WERI-Rb-1 (cell line): Measurements from ENCODE around the gene ELF1.

Experiments used
- DNase-seq: peaks from one replicate; pipeline ENCODE4 v3.0.0-alpha.2; 2020
- H3K27ac ChIP-seq: fragments of 250-450 bp; sonication (Bioruptor Pico); 2 replicates; pipeline ENCODE4 v1.5.1; 2020; ENCODE audit warnings: mild to moderate bottlenecking, moderate library complexity
- H3K27me3 ChIP-seq: fragments of 250-450 bp; sonication (Bioruptor Pico); 2 replicates; pipeline ENCODE4 v1.5.1; 2021; ENCODE audit warnings: mild to moderate bottlenecking, low read depth, moderate library complexity; ENCODE audit not compliant: insufficient read depth, severe bottlenecking
- H3K36me3 ChIP-seq: fragments of 250-450 bp; sonication (Bioruptor Pico); 2 replicates; pipeline ENCODE4 v1.5.1; 2020; ENCODE audit warnings: mild to moderate bottlenecking, moderate library complexity
- H3K4me3 ChIP-seq: 2 replicates; pipeline ENCODE4 v1.5.1; 2011; ENCODE audit warnings: low read depth, mild to moderate bottlenecking, control low read depth, low read length
- H3K9me3 ChIP-seq: fragments of 250-450 bp; sonication (Bioruptor Pico); 2 replicates; pipeline ENCODE4 v1.5.1; 2021; ENCODE audit warnings: mild to moderate bottlenecking, moderate library complexity; ENCODE audit not compliant: severe bottlenecking
- TF ChIP-seq, protein P1 (sequence below): IDR thresholded peaks from 2 replicates; pipeline ENCODE4 v1.5.1; 2011; ENCODE audit warnings: low read depth, mild to moderate bottlenecking, control low read depth, inconsistent platforms, low read length

Gene ELF1

DNA sequence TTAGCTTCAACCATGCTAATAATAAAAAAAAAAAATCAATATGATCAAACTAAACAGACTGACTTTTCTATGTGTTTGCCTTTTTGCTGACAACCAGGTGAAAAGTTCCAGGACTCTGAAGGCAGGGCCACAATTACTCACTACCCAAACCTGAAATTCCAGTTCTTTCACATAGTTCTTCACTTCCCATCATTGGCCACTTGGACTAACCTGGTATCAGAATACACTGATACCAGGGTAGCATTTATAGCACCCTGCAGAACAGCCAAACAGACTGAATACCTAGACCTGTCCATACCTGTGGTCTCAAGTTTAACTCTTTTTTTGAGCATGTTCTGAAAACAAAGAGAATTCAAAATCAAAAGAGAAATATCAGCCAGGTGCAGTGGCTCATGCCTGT is 25.1 kb downstream of the ELF1 start:
- Histone ChIP-seq H3K27me3 (no peaks in the 10 kb centered on the region), H3K4me3 (no peak overlapping the region), H3K9me3 (no peaks in the 10 kb centered on the region), H3K27ac (no peak overlapping the region), H3K36me3 (no peaks in the 10 kb centered on the region)
- no peak for DNase-seq
- TF ChIP-seq, protein P1, sequence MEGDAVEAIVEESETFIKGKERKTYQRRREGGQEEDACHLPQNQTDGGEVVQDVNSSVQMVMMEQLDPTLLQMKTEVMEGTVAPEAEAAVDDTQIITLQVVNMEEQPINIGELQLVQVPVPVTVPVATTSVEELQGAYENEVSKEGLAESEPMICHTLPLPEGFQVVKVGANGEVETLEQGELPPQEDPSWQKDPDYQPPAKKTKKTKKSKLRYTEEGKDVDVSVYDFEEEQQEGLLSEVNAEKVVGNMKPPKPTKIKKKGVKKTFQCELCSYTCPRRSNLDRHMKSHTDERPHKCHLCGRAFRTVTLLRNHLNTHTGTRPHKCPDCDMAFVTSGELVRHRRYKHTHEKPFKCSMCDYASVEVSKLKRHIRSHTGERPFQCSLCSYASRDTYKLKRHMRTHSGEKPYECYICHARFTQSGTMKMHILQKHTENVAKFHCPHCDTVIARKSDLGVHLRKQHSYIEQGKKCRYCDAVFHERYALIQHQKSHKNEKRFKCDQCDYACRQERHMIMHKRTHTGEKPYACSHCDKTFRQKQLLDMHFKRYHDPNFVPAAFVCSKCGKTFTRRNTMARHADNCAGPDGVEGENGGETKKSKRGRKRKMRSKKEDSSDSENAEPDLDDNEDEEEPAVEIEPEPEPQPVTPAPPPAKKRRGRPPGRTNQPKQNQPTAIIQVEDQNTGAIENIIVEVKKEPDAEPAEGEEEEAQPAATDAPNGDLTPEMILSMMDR, result no peak

DNA sequence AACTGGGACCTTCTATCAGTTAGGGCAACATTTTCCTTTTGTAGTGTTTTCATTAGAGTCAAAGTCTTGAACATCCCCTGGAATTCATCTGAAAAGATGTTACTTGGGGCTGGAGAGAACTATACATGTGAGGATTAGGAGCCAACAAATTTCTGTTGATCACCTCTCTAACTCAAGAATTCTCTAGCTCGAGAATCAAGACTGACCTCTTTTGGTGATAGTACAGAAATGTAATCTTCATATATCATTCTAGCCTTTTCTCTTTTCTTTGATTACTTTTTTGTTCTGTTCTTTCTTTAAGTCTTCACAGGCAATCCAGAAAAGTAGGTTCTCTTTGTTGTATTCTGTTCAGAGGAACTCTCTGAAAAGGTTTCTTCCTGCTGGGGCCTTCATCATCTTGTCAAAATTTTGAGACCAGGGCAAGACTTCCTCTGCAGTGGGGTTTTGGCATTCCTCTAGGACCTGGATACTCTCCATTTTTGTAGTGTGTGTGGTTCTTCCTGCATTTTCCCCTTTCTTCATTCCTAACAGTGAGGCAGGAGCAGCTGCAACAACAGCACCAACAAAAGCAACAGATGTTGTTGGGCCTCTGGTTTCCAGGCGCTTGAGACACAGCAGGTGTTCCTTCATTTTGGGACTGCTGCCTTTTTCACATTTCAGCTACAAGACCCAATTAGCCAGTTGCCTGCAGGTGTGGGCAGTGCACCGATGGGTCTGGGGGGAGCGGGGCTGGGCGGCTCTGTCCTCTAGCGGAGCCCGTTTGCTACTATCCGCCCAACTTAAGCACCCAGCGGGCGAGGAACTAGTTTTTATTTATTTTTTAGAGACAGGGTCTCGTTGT is 26.2 kb downstream of the ELF1 start:
- no peaks in the 10 kb centered on the region for H3K27me3 ChIP-seq
- TF ChIP-seq, protein P1, result no peak
- no peaks in the 10 kb centered on the region for H3K9me3 ChIP-seq
- no peak overlapping the region for H3K4me3 ChIP-seq
- H3K36me3 ChIP-seq, result no peaks in the 10 kb centered on the region
- H3K27ac ChIP-seq, result no peak overlapping the region
- DNase-seq, result no peak

DNA sequence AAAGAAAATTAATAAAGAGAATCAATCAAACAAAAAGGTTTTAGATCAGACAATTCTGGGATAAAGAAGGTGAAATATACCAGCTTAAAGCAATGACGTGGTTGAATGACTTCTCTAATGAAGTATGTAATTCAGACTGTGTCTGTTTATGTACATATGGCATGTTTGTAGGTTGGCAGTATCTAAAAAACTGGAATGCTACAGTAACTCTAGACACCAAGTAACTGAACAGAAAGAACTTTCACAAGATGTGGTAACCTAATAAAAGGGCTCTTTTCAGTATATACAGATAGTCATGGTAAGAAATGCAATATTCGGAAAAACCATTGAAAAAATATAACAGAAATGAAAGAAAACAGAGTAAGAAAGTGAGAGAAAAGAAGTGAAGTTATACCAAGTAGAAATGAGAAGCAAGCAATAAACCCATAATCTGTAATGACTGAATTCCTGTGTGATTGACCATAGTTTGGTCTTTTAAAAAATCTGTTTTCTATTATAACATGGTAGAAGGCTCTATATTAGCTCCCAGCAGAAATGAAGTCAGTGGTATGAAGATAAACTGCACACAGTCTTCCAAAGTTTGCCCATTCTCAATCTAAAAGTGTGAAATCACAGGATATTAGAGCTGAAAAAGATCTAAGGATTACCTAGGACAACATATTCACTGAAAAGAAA is 31.4 kb downstream of the ELF1 start:
- TF ChIP-seq, protein P1, result no peak
- no peak for DNase-seq
- Histone ChIP-seq H3K4me3 (no peak overlapping the region), H3K36me3 (no peaks in the 10 kb centered on the region), H3K9me3 (no peaks in the 10 kb centered on the region), H3K27ac (no peak overlapping the region), H3K27me3 (no peaks in the 10 kb centered on the region)

DNA sequence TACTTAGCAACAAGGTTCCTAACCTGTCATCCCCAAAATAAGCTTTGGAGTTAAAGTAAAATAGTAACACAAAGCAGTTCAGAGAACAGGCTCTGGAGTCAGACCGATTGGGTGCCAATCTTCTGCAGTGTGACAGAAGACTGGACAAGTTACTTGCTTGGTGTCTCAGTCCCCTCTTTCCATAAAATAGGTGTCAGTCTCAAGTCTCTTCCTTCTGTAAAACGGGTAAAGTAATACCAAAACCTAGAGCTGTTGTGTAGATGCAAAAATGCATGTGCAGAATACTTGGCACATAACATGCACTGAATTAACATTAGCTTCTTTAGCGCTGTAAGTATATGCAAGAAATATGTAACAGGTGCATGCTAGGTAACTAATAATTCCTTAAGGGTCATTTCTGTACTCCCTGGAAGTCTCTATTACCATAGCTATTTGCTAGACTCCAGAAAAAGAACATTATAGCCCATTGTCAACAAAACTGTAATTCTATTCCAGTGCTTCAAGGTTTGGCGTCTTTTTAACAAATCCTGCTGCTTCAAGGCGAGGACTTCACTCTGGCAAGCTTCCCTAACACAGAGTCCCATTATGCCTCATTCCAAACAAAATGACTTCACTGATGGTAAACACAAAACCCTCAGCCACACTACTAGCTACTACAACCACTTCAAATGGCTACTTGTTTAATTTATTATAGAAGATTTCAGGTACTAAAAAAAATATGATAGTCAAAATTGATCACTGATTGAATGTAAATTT is 32.8 kb downstream of the ELF1 start:
- TF ChIP-seq, protein P1, result no peak
- Histone ChIP-seq H3K36me3 (no peaks in the 10 kb centered on the region), H3K9me3 (no peaks in the 10 kb centered on the region), H3K27me3 (no peaks in the 10 kb centered on the region), H3K4me3 (no peak overlapping the region), H3K27ac (no peak overlapping the region)
- no peak for DNase-seq

DNA sequence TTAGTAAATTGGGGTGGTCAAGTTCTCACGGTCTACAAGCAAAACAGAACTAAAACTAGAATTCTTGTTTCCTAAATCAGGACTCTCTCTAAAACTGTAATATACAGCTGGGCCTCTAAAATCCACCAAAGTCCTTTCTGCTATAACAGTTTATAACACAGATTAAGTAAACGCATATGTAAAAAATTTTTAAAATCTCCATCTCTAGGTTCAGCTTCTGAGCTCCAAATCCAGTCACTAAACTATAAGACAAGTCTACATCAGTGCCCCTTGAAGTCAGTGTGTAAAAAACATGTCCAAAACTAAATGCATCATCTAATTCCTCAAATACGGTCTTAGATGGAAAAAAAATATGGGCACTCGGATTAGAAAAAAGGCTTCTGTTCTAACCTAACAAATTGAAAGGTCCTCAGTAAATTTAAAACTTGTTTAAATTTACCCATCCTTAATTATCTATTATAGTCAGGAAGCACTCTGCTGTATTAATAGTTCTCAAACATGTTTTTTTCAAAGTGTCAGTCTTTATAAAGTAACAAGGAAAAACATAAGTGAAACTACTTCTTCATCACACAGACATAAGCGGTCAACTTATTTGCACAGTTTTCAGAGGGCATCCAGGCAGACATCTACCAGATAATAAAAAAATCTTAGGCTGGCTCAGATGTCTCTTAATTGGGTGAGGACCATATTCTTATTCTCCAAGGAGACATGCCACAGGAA is 33.6 kb downstream of the ELF1 start:
- TF ChIP-seq, protein P1, result no peak
- Histone ChIP-seq H3K27ac (no peak overlapping the region), H3K27me3 (no peaks in the 10 kb centered on the region), H3K4me3 (no peak overlapping the region), H3K36me3 (no peaks in the 10 kb centered on the region), H3K9me3 (no peaks in the 10 kb centered on the region)
- no peak for DNase-seq
